Amniotic stem cell (primary cell): ENCODE results near the gene FOXL3.
"Not testable (repeated sequence)": the region's sequence is repeated elsewhere in the genome, so short reads cannot be mapped to it uniquely, and the experiment has no call there.

Experiments
- DNase-seq: peaks from one replicate; lab custom pipeline; 2025; lab: John Stamatoyannopoulos, UW

Gene FOXL3

GRCh38 chr7:289756-290553 is at the start of gene FOXL3:
Gene FOXL3, plus strand, starts transcription at chr7:290170. Its CDS starts 0 bp downstream, at chr7:290170.
- no peak for DNase-seq

GRCh38 chr7:240887-241421 is 49.0 kb upstream of the FOXL3 start:
- DNase-seq: no peak

DNA sequence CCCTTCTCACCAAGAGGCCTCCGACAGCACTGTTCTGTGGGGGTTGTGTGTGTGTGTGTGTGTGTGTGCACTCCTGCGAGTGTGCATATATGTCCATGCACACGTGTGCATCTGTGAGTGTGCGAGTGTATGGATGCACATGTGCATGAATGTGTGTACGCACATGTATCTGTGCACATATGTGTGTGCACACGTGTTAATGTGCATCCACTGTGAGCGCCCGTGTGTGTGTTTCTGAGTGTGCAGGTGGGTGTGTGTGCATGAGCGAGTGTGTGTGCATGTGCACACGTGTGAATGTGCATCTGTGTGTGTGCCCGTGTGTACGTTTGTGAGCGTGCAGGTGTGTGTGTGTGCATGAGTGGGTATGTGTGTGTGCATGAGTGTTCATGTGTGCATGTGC is 48.5 kb upstream of the FOXL3 start:
- DNase-seq: no peak

GRCh38 chr7:242826-243579 is 47.0 kb upstream of the FOXL3 start:
- not testable (repeated sequence) for DNase-seq

DNA sequence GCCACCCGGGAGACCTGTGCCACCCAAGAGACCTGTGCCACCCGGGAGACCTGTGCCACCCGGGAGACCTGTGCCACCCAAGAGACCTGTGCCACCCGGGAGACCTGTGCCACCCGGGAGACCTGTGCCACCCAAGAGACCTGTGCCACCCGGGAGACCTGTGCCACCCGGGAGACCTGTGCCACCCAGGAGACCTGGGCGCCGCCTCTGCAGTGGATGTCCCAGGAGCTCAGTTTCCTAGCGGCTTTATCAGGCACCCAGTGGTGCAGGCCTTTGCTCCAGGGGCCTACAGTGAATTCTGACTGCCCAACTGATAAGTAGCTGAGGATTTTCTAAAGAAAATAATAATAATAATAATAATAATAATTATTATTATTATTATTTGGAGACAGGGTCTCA is 46.4 kb upstream of the FOXL3 start:
- not testable (repeated sequence) for DNase-seq

- DNase-seq: no peak
Measured at GRCh38 chr7:244974-245373, 45.0 kb upstream of the FOXL3 start.

GRCh38 chr7:245574-246295 is 44.2 kb upstream of the FOXL3 start:
- DNase-seq: no peak

DNA sequence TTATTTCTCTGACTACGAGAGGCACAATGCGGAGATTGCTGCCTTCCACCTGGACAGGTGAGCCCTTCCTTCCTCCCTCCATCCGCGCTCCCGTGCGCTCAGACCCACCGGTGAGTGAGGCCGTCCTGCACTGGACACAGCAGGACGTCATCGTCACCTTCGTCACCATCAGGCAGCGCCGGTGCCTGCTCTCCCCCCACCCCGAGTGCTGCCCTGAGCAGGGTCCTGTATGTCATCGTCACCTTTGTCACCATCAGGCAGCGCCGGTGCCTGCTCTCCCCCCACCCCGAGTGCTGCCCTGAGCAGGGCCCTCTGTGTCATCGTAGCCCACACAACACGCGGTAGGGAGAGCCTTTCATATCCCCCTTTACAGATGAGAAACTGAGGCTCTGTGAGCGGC is 43.5 kb upstream of the FOXL3 start:
- no peak for DNase-seq

- DNase-seq: no peak
Measured at GRCh38 chr7:247181-247580, 42.8 kb upstream of the FOXL3 start.

DNA sequence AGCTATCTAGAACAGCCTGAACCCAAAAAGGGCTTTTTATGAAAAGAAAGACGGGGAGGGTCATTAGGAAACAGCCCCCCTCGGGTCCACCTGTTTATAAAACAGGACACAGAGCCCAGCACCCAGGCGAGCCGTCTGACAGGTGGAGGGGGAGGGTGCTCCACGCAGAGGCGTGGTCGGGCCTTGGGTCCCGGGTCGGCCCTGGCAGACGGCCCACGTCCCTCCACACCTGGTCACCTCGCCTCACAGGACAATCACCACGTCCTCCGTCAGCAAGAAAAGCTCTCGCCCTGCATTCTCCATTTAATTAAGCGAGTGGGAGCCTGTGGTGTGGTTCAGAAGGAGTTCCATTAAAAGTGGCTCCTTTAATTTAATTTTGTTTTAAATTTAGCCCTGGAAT is 42.3 kb upstream of the FOXL3 start:
- DNase-seq: no peak

GRCh38 chr7:248732-249435 is 41.1 kb upstream of the FOXL3 start:
- DNase-seq: no peak

GRCh38 chr7:249989-250388 is 40.0 kb upstream of the FOXL3 start:
- no peak for DNase-seq

GRCh38 chr7:250523-250922 is 39.4 kb upstream of the FOXL3 start:
- DNase-seq: no peak

DNA sequence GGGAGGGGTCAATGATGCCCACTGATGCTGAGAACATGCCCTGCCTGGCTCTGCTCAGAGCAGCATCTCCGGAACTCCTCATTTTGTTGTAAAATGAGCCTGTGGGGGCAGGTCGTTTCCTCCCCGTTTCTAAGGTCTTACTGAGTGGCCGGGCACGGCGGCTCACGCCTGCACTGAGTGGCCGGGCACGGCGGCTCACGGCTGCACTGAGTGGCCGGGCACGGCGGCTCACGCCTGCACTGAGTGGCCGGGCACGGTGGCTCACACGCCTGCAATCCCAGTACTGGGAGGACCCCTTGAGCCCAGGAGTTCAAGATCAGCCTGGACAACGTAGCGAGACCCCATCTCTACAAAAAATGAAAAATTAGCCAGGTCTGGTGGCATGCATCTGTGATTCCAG is 39.0 kb upstream of the FOXL3 start:
- DNase-seq: no peak

DNA sequence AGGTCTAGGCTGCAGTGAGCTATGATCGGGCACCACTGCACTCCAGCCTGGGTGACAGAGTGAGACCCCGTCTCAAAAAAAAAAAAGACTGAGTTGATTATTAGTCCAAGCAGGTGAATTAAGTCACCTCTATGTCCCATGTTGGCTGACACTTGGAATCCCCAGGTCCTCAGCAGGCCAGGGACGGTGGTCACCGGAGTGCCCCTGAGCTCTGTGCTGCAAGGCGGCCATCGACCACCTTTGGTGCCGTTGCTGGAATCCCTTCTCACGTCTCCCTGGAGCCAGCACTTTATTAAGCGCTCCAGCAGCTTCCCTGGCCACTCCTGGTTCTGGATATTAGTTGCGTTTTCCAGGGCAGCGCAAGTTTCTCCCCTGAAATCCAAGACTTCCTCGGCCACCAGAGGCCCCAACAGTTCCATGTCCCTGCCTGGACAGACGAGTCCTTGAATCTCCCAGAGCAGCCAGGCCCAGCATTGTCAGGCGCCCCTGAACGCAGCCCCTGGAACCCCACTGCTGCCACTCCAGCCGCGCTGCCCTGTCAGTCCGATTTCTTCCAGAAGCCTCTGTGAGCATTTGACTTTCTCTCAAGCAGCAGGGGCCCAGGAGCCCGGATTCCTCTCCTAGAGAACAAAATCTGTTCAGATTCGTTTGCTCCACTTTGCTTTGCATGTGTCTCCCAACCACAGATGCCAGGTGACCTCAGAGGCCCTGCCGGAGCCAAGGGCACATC is 38.4 kb upstream of the FOXL3 start:
- no peak for DNase-seq

- no peak for DNase-seq
Measured at GRCh38 chr7:252216-252965, 37.6 kb upstream of the FOXL3 start.

GRCh38 chr7:252981-253380 is 37.0 kb upstream of the FOXL3 start:
- DNase-seq: no peak

DNA sequence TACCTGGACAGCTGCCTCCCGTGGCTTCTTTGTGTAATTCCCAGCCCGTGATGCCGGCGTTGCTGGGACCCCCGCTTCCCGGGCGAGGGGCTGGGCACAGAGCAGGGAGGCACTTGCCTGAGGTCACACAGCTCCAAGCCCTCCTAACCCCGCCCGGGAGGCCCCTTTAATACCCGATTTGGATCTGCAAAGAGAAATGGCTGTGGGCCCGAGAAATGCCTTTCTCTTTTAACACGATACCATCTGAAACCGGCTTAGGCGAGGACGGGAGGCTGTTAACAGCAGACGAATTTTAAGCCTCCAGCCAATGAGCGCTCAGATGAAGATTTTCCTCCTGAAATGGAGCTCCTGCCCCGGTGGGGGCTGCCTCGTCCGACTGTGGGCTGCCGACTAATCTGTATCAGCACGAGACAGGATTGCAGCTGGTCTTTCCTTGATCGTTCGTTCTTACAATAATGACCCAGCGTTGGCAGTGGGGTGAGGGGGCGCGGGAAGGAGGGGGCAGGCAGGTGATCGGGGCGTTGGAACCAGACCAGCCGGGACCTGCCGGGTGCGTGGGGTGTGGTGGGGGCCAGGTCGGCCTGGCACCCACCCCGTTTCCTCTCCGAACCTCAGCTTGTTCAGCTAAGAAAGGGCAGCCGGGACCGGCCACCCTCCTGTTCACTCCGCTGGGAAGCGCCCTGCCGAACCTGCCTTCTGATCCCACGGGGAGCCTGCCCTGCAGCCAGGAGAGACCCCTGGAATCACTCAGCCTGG is 36.2 kb upstream of the FOXL3 start:
- DNase-seq: no peak

DNA sequence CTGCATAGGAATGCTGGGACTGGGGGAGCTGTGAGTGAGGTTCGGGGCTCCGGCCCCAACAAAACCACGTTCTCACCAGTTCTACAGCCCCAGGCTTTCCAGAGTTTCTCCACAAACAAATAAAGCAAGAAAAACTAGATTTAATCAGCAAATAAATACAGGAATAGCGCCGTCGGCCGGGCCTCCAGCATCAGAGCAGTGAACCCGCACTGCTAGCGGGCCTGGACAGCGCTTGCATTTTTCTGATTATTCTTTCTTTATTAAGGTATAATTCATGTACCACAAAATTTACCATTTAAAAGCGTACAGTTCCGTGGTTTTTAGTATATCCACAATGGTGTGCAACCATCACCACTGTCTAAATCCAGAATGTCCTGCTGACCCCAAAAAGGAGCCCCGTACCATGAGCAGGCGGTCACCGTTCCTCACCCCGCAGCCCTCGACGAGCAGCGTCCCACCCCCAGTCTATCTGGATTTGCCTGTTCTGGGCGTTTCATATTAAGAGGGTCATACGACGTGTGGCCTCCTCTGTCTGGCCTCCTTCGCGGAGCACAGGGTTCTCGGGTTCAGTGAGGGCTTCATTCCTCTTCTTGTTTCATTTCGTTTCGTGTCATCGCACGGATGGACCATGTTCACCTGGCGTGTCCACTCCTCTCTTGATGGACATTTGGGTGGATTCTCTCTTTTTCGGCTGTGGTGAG is 35.5 kb upstream of the FOXL3 start:
- no peak for DNase-seq
